NCI-H510A (cell line): Measurements from ENCODE around the gene MOGAT1.
A peak's percentile ranks its signal among the peaks of the same experiment; 100 is the strongest.
"Not testable (repeated sequence)": the region's sequence is repeated elsewhere in the genome, so short reads cannot be mapped to it uniquely, and the experiment has no call there.

Experiments
- DNase-seq: peaks from one replicate; lab custom pipeline; 2025; lab: John Stamatoyannopoulos, UW

Gene MOGAT1

DNA sequence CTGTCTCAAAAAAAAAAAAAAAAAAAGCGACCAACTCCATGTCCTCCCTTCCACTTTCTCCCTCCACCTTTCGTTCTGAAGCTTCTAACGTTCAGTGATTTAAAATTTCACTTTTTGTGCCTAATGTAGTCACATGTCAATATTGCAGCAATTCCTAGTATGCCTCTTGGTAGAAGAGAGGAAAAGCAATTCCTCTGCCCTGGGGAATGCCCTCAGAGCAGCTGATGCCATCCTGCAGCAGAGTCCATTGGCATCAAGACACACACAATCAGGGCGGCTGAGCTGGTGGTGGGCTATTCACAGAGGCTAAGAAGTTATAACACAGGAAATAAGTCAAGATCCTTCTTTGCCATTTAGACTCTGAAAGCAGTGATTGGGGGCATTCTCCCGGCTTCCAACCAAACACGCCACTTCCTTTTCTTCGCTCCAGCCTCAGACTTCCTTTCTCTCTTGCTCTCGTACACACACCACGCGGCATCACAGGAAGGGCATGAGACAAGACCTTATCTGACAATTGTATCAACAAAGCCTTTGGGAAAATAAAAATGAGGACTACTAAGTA is 71.9 kb downstream of the MOGAT1 start:
- no peak for DNase-seq

DNA sequence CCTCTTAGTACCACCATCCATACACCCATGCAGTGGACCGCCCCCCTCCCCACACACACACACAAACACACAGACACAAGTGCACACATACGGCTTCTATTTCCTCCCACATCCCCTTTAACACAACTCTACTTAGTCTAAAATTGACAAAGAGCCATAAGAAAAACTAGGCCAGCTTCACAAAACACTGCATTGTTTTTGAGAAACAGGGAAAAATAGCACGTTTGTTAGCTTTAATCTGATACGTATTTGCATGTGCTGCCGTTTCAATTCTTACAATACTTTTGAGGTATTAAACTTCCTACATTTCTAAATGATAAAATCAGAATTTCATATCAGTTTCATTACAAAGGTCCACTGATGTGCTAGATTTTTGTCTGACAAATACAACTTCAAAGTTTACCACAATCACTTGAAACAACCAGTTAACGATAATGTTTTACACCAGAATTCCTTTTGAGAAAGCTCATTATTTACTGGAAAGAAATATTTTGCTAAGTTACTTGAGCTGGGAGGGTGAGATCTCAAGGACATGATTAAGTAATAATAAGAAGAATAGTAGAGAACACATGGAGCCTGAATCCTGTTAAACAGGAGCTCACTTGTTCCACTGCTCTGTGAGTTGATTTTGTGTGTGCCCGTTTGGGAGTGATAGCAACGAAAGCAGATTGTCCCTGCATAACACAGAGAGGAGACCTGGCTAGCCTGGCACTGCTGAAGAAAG is 74.5 kb downstream of the MOGAT1 start:
- DNase-seq = no peak

DNA sequence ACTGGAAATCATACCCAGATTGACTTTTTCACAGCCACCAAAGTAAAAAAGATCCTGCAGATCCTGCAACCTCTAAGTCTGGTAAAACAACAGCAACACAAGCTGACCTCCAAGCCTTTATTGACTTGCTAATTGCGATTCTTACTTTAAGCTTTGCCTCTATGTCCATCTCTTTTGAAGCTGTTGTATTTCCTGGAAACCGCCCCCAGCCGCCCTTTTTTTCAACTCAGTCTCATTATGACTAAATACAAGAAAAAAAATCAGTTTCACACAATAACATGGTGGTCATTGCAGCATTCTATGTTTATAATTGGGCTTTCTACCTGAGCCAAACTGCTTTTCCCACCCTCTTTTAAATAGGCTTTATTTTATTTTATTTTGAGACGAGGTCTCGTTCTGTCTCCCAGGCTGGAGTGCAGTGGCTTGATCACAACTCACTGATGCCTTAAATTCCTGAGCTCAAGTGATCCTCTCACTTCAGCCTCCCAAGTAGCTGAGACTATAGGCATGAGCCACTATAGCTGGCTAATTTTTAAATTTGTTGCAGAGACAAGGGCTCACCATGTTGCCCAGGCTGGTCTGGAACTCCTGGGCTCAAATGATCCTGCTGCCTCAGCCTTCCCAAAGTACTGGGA is 76.2 kb downstream of the MOGAT1 start:
- DNase-seq = no peak

DNA sequence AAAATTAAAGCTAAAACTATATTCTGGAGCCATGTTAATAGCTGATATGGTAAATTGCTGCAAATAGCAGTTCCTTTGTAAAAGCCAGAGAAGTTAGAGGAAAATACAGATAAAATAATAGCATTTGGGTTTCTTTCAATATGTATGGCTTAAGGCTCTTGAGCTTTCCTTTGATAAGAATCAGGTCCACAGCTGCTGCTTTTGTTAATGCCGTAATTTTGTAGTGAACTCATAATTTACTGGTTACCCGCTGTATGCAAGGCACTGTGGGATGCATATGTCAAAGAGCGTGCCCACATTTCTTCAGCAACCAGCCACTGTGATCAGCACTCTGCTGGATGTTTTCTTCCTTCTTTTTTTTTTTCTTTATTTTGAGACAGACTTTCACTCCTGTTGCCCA is 79.1 kb downstream of the MOGAT1 start:
- DNase-seq = no peak

DNA sequence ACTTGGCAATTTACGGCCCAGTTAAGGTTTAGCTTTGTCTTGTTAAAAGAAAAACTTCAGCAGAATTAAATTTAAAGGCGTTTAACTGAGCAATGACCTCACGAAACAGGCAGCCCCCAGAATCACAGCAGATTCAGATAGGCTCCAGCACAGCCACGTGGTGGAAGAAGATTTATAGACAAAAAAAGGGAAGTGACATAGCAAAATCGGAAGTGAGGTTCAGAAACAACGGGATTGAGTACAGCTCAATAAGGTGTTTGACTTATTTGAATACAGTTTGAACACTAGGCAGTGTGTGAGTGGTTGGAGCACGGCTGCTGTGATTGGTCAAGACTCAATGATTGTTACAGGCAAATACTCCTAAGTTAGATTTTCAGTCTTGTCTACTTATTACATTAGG is 79.8 kb downstream of the MOGAT1 start:
- DNase-seq = no peak

DNA sequence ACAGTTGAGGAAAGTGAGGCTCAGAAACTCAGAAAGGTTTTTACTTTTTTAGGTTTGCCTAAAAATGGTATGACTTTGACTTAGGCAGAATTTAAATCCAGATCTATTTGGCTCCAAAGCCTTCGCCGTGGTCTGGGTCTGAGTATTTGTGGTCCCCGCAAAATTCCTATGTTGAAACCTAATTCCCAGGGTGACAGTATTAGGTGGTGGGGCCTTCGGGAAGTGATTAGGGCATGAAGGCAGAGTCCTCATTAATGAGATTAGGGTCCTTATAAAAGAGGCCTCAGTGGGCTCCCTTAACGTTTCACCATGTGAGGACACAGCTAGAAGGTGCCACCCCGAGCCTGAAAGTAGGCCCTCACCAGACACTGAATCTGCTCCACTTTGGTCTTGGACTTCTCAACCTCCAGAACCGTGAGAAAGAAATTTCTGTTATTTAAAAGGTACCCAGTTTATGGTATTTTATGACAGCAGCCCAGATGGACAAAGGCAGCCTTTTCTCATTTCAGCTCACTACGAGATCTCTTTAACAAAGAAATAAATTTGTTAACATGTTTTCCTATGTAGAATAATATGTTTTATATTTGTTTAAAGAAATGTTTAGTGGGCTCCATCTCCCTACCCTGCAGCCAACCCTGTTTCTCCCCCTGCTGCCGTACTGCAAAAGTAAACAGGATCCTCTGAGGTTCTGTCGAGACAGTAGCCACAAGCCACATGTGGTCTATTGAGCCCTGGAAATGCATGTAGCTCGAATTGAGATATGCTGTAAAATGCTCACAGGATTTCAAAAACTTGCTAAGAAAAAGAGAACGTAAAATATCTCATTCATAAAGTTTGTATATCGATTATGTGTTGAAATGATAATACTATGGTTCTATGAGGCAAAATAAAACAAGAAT is 80.6 kb downstream of the MOGAT1 start:
- peak; percentile 3 for DNase-seq

DNA sequence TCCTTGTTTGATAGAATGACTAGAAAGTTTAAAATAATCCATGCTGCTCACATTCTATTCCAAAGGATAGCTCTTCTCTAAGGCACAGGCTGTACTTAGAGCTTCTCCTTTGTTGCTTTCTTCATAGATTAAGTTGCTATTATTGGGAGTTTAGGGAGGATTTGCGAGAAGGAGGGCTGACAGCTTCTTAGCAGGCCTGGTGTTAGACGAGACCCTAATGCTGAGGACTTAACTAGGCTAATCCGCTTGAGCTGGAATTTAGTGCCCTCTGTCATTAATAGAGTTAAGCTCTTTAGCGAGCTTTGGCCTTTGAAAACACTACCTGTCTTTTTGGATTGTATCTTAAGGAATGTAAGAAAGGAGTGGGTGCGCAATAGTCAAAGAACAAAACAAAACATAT is 81.3 kb downstream of the MOGAT1 start:
- DNase-seq = no peak

DNA sequence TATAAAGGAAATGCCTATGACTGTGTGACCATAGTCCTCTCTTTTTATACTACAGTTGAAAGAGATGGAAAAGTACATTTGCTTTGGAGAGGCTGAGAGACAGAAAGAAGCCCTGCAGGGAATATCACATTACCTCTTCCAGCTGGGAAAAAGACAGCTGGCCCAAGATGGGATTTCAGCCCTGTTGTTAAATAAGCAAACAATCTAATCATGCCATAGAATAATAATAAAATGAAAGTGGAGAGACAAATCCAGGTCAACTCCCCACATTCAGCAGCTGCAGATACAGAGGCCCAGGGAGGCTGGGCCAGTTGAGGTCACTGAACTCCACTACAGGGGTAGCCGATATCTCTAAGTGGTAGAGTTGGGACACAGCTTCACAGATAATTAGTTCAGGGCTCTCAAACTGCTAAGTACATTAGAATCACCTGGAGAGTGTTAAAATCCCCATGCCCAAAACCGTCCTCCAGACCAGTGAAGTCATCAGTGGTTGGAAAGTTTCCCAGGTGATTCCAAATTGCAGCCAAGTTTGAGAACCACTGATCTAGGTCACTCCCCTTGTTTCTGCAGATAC is 81.9 kb downstream of the MOGAT1 start:
- DNase-seq = peak; percentile 76

DNA sequence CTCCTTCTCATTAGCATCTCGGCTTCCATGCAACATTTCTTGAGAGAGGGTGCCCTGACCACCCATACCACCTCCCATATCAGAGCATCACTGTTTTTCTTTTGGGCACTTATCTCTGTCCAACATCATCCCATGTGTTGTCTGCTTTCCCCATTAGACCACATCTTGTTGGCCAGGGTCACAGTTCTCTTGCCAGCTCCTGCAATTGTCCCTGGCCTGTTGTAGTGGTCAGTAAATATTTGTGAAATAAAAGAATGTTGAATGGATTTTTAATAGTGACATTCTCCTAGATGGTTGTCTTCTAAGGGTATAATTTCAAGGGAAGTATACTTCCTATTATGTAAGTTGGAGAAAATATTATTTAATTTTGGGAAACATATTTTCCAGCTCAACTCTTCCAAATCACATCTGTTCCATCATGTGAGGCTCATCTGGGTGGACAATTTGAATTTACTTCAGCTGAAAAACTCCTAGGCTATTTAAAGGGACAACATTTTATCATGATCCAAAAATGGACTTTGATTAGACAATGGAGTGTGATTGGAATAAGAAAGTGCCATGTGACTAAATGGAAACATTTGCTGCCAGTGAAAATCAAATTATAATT is 83.0 kb downstream of the MOGAT1 start:
- DNase-seq = no peak

DNA sequence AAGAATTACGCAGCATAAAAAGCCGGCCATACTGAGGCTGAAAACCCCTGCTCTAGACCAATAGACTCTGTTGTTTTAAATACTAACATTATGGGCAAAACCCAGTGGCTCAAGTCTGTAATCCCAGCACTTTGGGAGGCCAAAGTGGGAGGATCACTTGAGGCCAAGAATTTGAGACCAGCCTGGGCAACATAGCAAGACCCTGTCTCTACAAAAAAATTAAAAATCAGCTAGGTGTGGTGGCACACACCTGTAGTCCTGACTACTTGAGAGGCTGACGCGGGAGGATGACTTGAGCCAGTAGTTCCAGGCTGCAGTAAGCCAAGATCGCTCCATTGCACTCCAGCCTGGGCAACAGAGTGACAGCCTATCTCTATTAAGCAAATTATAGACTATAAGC is 84.1 kb downstream of the MOGAT1 start:
- DNase-seq = not testable (repeated sequence)

DNA sequence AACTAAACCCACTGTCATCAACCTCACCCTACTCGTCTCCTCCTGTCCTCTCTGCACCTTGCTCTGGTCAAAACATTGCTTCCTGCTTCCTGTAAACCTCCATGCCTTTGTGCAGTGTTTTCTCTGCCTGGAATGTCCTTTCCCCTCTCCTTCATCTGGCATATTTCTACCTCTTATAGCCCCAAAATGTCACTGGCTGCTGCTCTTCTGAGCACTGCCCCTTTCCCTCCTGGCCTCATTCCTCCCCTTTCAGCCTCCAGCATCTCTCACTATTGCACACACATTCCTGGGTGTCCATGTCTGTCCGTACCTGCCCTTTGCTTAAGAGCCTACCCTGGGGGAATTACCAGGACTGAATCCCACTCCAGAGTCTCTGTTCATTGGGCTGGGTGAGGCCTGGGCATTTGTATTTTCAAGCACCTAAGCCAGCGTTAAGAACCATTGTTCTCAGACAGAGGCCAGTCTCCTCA is 84.9 kb downstream of the MOGAT1 start:
- DNase-seq = no peak

DNA sequence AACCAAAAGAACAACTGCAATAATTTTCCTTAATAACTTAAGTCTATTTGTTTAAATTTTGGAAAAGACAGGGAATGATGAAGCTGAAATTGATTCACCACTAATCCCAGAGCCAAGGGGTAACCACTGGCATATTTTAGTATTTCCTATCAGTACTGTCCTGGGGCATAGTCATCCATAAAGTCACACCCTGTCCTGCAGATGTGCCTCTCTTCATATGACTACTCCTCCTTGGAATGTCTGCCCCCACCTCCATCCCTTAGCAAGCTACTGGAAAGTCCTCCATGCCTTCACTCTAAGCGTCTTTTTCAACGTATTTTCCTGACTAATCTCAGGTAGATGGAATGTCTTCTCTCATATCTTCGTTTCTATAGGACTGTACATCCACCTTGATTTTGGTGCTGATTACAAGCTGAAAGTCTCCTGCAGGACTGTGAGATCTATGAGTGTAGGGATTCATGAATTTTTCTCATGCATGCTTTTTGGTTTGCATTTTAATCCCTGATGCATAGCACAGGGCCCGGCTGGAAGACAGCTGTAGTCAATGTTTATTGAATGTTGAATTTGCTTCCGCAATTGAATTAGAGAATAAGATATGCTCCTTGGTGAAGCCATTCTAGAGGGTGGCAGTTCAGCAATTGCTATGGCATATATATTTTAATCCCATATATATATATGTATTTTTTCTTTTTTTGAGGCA is 85.6 kb downstream of the MOGAT1 start:
- no peak for DNase-seq
